ENCODE results near the gene THRAP3. TPM values are rescaled to one million over a fixed set of nuclear protein-coding genes. Genes with fewer than 3 reads are reported as not detected.
A peak's percentile ranks its signal among the peaks of the same experiment; 100 is the strongest.

THRAP3 gene
- total and polyA plus RNA-seq, 5 donors: 32.6 to 85.5 (median 75.5) TPM

GRCh38 chr1:36279789-36280296, 55.6 kb downstream of the THRAP3 start:
- 76% methylated on average over 7 of the region's 7 CpGs for WGBS
- Histone ChIP-seq H3K9me3 (ENCODE audit: control insufficient read depth, low read length) (no peaks in the 10 kb centered on the region), H3K4me1 (ENCODE audit: control insufficient read depth, insufficient read depth, low read length) (peaks cover 2% of the 10 kb centered on the region), H3K4me3 (ENCODE audit: low read length) (no peak overlapping the region), H3K27me3 (ENCODE audit: control insufficient read depth, insufficient read depth) (no peaks in the 10 kb centered on the region), H3K27ac (ENCODE audit: low read length) (peak overlapping the region; percentile 98)
- intact Hi-C loops (cut with DNase I): loop anchor here (5.0 to 10.0 kb wide), 7 partner anchors 45 to 178 kb away; partner anchors contain the start of genes MAP7D1 (in 1 of the 4), THRAP3 (in 1 of the 4) and TRAPPC3 (in 1 of the 4)
- ATAC-seq (no peak), DNase-seq (no peak)

- Histone ChIP-seq H3K4me3 (ENCODE audit: low read length) (no peak overlapping the region), H3K4me1 (ENCODE audit: control insufficient read depth, insufficient read depth, low read length) (peaks cover 2% of the 10 kb centered on the region), H3K27me3 (ENCODE audit: control insufficient read depth, insufficient read depth) (no peaks in the 10 kb centered on the region), H3K9me3 (ENCODE audit: control insufficient read depth, low read length) (no peaks in the 10 kb centered on the region), H3K27ac (ENCODE audit: low read length) (no peak overlapping the region)
- ATAC-seq (peak in 1 of 2 donors; percentile 13), DNase-seq (no peak)
- intact Hi-C loops (cut with DNase I): loop anchor here (5.0 to 10.0 kb wide), 7 partner anchors 49 to 182 kb away; partner anchors contain the start of genes MAP7D1 (in 1 of the 4), THRAP3 (in 1 of the 4) and TRAPPC3 (in 1 of the 4)
- WGBS: 34% methylated on average over 1 of the region's 1 CpG
Observed at GRCh38 chr1:36284061-36284460, 59.8 kb downstream of the THRAP3 start.

- intact Hi-C loops (cut with DNase I): loop anchor here (5.0 to 10.0 kb wide), 7 partner anchors 50 to 182 kb away; partner anchors contain the start of genes MAP7D1 (in 1 of the 4), THRAP3 (in 1 of the 4) and TRAPPC3 (in 1 of the 4)
- ATAC-seq: no peak
- Histone ChIP-seq H3K4me1 (ENCODE audit: control insufficient read depth, insufficient read depth, low read length) (peaks cover 2% of the 10 kb centered on the region), H3K4me3 (ENCODE audit: low read length) (no peak overlapping the region), H3K27me3 (ENCODE audit: control insufficient read depth, insufficient read depth) (no peaks in the 10 kb centered on the region), H3K9me3 (ENCODE audit: control insufficient read depth, low read length) (no peaks in the 10 kb centered on the region), H3K27ac (ENCODE audit: low read length) (peak overlapping the region; percentile 51)
- 47% methylated on average over 1 of the region's 1 CpG for WGBS
- no peak for DNase-seq
Observed at GRCh38 chr1:36284517-36284916, 60.3 kb downstream of the THRAP3 start.

- 40% methylated on average over 7 of the region's 7 CpGs for WGBS
- intact Hi-C loops (cut with DNase I): loop anchor here (5.0 to 10.0 kb wide), 6 partner anchors 51 to 141 kb away; partner anchors contain the start of genes MAP7D1 (in 1 of the 4), THRAP3 (in 1 of the 4) and TRAPPC3 (in 1 of the 4)
- Histone ChIP-seq H3K27me3 (ENCODE audit: control insufficient read depth, insufficient read depth) (no peaks in the 10 kb centered on the region), H3K4me3 (ENCODE audit: low read length) (no peak overlapping the region), H3K27ac (ENCODE audit: low read length) (no peak overlapping the region), H3K9me3 (ENCODE audit: control insufficient read depth, low read length) (no peaks in the 10 kb centered on the region), H3K4me1 (ENCODE audit: control insufficient read depth, insufficient read depth, low read length) (no peaks in the 10 kb centered on the region)
- ATAC-seq (peak; percentile 79 to 82), DNase-seq (peak in 1 of 3 donors; percentile 38)
Observed at GRCh38 chr1:36285443-36286101, 61.3 kb downstream of the THRAP3 start.

- no peak for DNase-seq
- intact Hi-C loops (cut with DNase I): loop anchor here (5.0 to 10.0 kb wide), 6 partner anchors 52 to 142 kb away; partner anchors contain the start of genes MAP7D1 (in 1 of the 4), THRAP3 (in 1 of the 4) and TRAPPC3 (in 1 of the 4)
- no peaks in the 10 kb centered on the region for H3K9me3 ChIP-seq (ENCODE audit: control insufficient read depth, low read length)
- no peak overlapping the region for H3K27ac ChIP-seq (ENCODE audit: low read length)
- no peak overlapping the region for H3K4me3 ChIP-seq (ENCODE audit: low read length)
- peak in 1 of 2 donors; percentile 8 for ATAC-seq
- no peaks in the 10 kb centered on the region for H3K4me1 ChIP-seq (ENCODE audit: control insufficient read depth, insufficient read depth, low read length)
- WGBS: 90% methylated on average over 13 of the region's 13 CpGs
- H3K27me3 ChIP-seq (ENCODE audit: control insufficient read depth, insufficient read depth): no peaks in the 10 kb centered on the region
Observed at GRCh38 chr1:36286802-36287201, 62.6 kb downstream of the THRAP3 start.

GRCh38 chr1:36287595-36287994, 63.4 kb downstream of the THRAP3 start:
- ATAC-seq (no peak), DNase-seq (no peak)
- no peaks in the 10 kb centered on the region for H3K27me3 ChIP-seq (ENCODE audit: control insufficient read depth, insufficient read depth)
- no peak overlapping the region for H3K4me3 ChIP-seq (ENCODE audit: low read length)
- 75% methylated on average over 5 of the region's 5 CpGs for WGBS
- intact Hi-C loops (cut with DNase I): loop anchor here (5.0 to 10.0 kb wide), 6 partner anchors 53 to 143 kb away; partner anchors contain the start of genes MAP7D1 (in 1 of the 4), THRAP3 (in 1 of the 4) and TRAPPC3 (in 1 of the 4)
- no peaks in the 10 kb centered on the region for H3K9me3 ChIP-seq (ENCODE audit: control insufficient read depth, low read length)
- H3K4me1 ChIP-seq (ENCODE audit: control insufficient read depth, insufficient read depth, low read length): no peaks in the 10 kb centered on the region
- H3K27ac ChIP-seq (ENCODE audit: low read length): no peak overlapping the region

GRCh38 chr1:36295390-36295789, 71.1 kb downstream of the THRAP3 start:
- ATAC-seq (no peak), DNase-seq (no peak)
- Histone ChIP-seq H3K9me3 (ENCODE audit: control insufficient read depth, low read length) (no peaks in the 10 kb centered on the region), H3K4me3 (ENCODE audit: low read length) (no peak overlapping the region), H3K27me3 (ENCODE audit: control insufficient read depth, insufficient read depth) (no peaks in the 10 kb centered on the region), H3K27ac (ENCODE audit: low read length) (no peak overlapping the region), H3K4me1 (ENCODE audit: control insufficient read depth, insufficient read depth, low read length) (no peaks in the 10 kb centered on the region)
- intact Hi-C loops (cut with DNase I): no loop called here
- 91% methylated on average over 2 of the region's 2 CpGs for WGBS

- 84% methylated on average over 2 of the region's 2 CpGs for WGBS
- DNase-seq: no peak
- intact Hi-C loops (cut with DNase I): no loop called here
- H3K27me3 ChIP-seq (ENCODE audit: control insufficient read depth, insufficient read depth): no peaks in the 10 kb centered on the region
- H3K4me1 ChIP-seq (ENCODE audit: control insufficient read depth, insufficient read depth, low read length): no peaks in the 10 kb centered on the region
- H3K4me3 ChIP-seq (ENCODE audit: low read length): no peak overlapping the region
- no peak for ATAC-seq
- no peak overlapping the region for H3K27ac ChIP-seq (ENCODE audit: low read length)
- H3K9me3 ChIP-seq (ENCODE audit: control insufficient read depth, low read length): no peaks in the 10 kb centered on the region
Observed at GRCh38 chr1:36297062-36297461, 72.8 kb downstream of the THRAP3 start.

GRCh38 chr1:36298640-36299039, 74.4 kb downstream of the THRAP3 start:
- DNase-seq: no peak
- no peaks in the 10 kb centered on the region for H3K27me3 ChIP-seq (ENCODE audit: control insufficient read depth, insufficient read depth)
- no peaks in the 10 kb centered on the region for H3K4me1 ChIP-seq (ENCODE audit: control insufficient read depth, insufficient read depth, low read length)
- no peak overlapping the region for H3K4me3 ChIP-seq (ENCODE audit: low read length)
- H3K27ac ChIP-seq (ENCODE audit: low read length): no peak overlapping the region
- no peaks in the 10 kb centered on the region for H3K9me3 ChIP-seq (ENCODE audit: control insufficient read depth, low read length)
- 94% methylated on average over 5 of the region's 5 CpGs for WGBS
- no peak for ATAC-seq
- intact Hi-C loops (cut with DNase I): no loop called here

GRCh38 chr1:36300526-36300925, 76.3 kb downstream of the THRAP3 start:
- intact Hi-C loops (cut with DNase I): no loop called here
- no peak for DNase-seq
- H3K4me3 ChIP-seq (ENCODE audit: low read length): no peak overlapping the region
- H3K27ac ChIP-seq (ENCODE audit: low read length): no peak overlapping the region
- H3K27me3 ChIP-seq (ENCODE audit: control insufficient read depth, insufficient read depth): no peaks in the 10 kb centered on the region
- H3K4me1 ChIP-seq (ENCODE audit: control insufficient read depth, insufficient read depth, low read length): no peaks in the 10 kb centered on the region
- 93% methylated on average over 1 of the region's 1 CpG for WGBS
- H3K9me3 ChIP-seq (ENCODE audit: control insufficient read depth, low read length): no peaks in the 10 kb centered on the region
- ATAC-seq: no peak

GRCh38 chr1:36301220-36301619, 77.0 kb downstream of the THRAP3 start:
- ATAC-seq (no peak), DNase-seq (no peak)
- WGBS: 73% methylated on average over 1 of the region's 1 CpG
- H3K4me3 ChIP-seq (ENCODE audit: low read length): no peak overlapping the region
- intact Hi-C loops (cut with DNase I): no loop called here
- no peak overlapping the region for H3K27ac ChIP-seq (ENCODE audit: low read length)
- no peaks in the 10 kb centered on the region for H3K9me3 ChIP-seq (ENCODE audit: control insufficient read depth, low read length)
- H3K4me1 ChIP-seq (ENCODE audit: control insufficient read depth, insufficient read depth, low read length): no peaks in the 10 kb centered on the region
- no peaks in the 10 kb centered on the region for H3K27me3 ChIP-seq (ENCODE audit: control insufficient read depth, insufficient read depth)

Data from right cardiac atrium (tissue), 5 donors.